Colonic mucosa (tissue), 4 donors: ENCODE measurements around the gene KIF3A. TPM values are rescaled to one million over a fixed set of nuclear protein-coding genes. Genes with fewer than 3 reads are reported as not detected.

Experiments
- DNase-seq: peaks from one replicate; pipeline ENCODE4 v3.0.0-alpha.2; 2020
- H3K27ac ChIP-seq: fragments of 200-600 bp; one replicate; pipeline ENCODE4 v1.8.0; 2021
- H3K27me3 ChIP-seq: fragments of 200-600 bp; one replicate; pipeline ENCODE4 v1.8.0; 2021
- H3K36me3 ChIP-seq: fragments of 200-600 bp; one replicate; pipeline ENCODE4 v1.8.0; 2021
- H3K4me1 ChIP-seq: fragments of 200-600 bp; one replicate; pipeline ENCODE4 v1.8.0; 2021; ENCODE audit warnings: mild to moderate bottlenecking
- H3K4me3 ChIP-seq: fragments of 200-600 bp; one replicate; pipeline ENCODE4 v1.8.0; 2021
- H3K9ac ChIP-seq, 2 donors: one replicate each; pipeline ENCODE4 v1.7.0; 2013; ENCODE audit warnings: control low read depth in 2 of 2, low read depth in 2 of 2, low read length in 2 of 2
- H3K9me3 ChIP-seq: fragments of 200-600 bp; one replicate; pipeline ENCODE4 v1.8.0; 2021
- intact Hi-C: fragments of 100-400 bp; cut with DNase I; formaldehyde crosslinking; loops from one replicate; pipeline ENCODE4 v1.14.1; 2022
- total RNA-seq, 2 donors: library from RNA; stranded (reverse); fragmentation: NEBNext Ultra II Directional in 1 of 2; extraction: Animal tissue kit (Norgen Biotek cat#: 25700) in 1 of 2; gene quantifications; one replicate each; pipeline ENCODE4 v1.2.1, GENCODE V29; 2021
- TF ChIP-seq, protein P1 (sequence below): fragments of 200-600 bp; IDR thresholded peaks from one replicate; pipeline ENCODE4 v1.8.0; 2022; ENCODE audit warnings: antibody characterized with exemption, mild to moderate bottlenecking
- donor health status: healthy.
- donor health status: DM: no; HTN: no; CAD: no.
- donor health status: DM: no; HTN: no; CAD: no.

Gene KIF3A
- total RNA-seq, 2 donors from 2014 or later: 4.0 to 5.2 TPM

GRCh38 chr5:132688536-132689339, 48.6 kb downstream of the KIF3A start:
- no peaks in the 10 kb centered on the region for H3K4me1 ChIP-seq
- no peaks in the 10 kb centered on the region for H3K36me3 ChIP-seq
- TF ChIP-seq, protein P1, sequence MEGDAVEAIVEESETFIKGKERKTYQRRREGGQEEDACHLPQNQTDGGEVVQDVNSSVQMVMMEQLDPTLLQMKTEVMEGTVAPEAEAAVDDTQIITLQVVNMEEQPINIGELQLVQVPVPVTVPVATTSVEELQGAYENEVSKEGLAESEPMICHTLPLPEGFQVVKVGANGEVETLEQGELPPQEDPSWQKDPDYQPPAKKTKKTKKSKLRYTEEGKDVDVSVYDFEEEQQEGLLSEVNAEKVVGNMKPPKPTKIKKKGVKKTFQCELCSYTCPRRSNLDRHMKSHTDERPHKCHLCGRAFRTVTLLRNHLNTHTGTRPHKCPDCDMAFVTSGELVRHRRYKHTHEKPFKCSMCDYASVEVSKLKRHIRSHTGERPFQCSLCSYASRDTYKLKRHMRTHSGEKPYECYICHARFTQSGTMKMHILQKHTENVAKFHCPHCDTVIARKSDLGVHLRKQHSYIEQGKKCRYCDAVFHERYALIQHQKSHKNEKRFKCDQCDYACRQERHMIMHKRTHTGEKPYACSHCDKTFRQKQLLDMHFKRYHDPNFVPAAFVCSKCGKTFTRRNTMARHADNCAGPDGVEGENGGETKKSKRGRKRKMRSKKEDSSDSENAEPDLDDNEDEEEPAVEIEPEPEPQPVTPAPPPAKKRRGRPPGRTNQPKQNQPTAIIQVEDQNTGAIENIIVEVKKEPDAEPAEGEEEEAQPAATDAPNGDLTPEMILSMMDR: no peak
- H3K4me3 ChIP-seq: no peak overlapping the region
- DNase-seq: no peak
- intact Hi-C loops: no loop called here
- H3K27ac ChIP-seq: no peak overlapping the region
- no peaks in the 10 kb centered on the region for H3K9me3 ChIP-seq
- no peak overlapping the region for H3K9ac ChIP-seq
- no peaks in the 10 kb centered on the region for H3K27me3 ChIP-seq

DNA sequence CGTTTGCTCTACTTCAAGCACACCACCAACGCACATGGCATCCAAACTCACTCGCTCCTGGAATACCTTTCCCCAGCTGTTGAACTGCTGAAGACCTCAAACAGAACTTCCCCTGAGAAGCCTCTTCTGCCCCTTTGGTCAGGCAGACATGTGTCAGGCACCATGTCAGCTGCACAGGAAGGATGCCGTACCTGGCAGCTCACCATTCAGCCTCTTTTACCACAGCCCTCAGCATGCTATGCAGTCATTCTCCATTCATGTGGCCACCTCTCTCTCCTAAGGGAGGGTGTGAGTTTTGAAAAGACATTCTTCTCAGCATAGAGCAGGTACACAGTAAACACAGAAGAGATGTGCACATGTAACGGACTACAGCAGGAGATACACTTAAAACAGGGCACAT, 49.4 kb downstream of the KIF3A start:
- Histone ChIP-seq H3K9me3 (no peaks in the 10 kb centered on the region), H3K36me3 (no peaks in the 10 kb centered on the region), H3K4me3 (no peak overlapping the region), H3K27me3 (no peaks in the 10 kb centered on the region), H3K4me1 (no peaks in the 10 kb centered on the region), H3K27ac (no peak overlapping the region), H3K9ac (no peak overlapping the region)
- intact Hi-C loops: no loop called here
- TF ChIP-seq, protein P1: no peak
- no peak for DNase-seq

GRCh38 chr5:132686193-132686592, 51.2 kb downstream of the KIF3A start:
- no peaks in the 10 kb centered on the region for H3K9me3 ChIP-seq
- no peak for DNase-seq
- no peak overlapping the region for H3K27ac ChIP-seq
- H3K27me3 ChIP-seq: no peaks in the 10 kb centered on the region
- TF ChIP-seq, protein P1: no peak
- H3K36me3 ChIP-seq: no peaks in the 10 kb centered on the region
- no peak overlapping the region for H3K9ac ChIP-seq
- no peaks in the 10 kb centered on the region for H3K4me1 ChIP-seq
- no peak overlapping the region for H3K4me3 ChIP-seq
- intact Hi-C loops: no loop called here

DNA sequence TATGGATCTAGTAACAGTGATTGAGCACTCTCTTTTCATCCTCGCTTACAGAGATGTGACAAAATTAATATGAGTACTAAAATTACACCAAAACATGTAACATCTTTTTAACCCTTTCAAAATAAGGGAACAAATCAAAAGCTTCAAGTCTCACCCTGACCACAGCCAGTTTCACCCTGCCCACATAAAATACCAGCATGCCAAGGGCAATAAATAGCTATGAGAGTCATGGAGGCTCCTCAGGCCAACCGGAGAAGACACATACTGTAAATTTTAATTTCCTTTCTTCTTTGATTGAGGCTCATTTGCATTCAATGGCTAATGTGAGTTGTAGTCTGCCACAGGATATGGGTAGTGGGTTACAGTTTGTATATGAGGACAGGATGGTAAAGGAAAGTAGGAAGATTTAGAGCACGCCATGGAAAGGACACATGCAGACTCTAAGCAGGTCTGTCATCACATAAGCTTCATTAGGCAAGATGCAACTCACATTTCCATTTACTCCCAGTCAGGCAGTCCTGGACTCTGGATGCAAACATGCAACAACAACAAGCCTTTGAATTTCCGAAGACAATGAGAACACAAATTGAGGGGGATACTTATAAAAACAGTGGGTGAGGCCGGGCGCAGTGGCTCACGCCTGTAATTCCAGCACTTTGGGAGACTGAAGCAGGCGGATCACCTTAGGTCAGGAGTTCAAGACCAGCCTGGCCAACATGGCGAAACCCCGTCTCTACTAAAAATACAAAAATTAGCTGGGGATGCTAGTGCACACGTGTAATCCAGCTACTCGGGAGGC, 52.2 kb downstream of the KIF3A start:
- no peaks in the 10 kb centered on the region for H3K4me1 ChIP-seq
- no peak overlapping the region for H3K9ac ChIP-seq
- no peaks in the 10 kb centered on the region for H3K27me3 ChIP-seq
- no peaks in the 10 kb centered on the region for H3K36me3 ChIP-seq
- H3K9me3 ChIP-seq: no peaks in the 10 kb centered on the region
- DNase-seq: no peak
- no peak overlapping the region for H3K27ac ChIP-seq
- no peak overlapping the region for H3K4me3 ChIP-seq
- TF ChIP-seq, protein P1: no peak
- intact Hi-C loops: no loop called here

- TF ChIP-seq, protein P1: no peak
- intact Hi-C loops: no loop called here
- H3K9ac ChIP-seq: no peak overlapping the region
- H3K4me1 ChIP-seq: no peaks in the 10 kb centered on the region
- H3K36me3 ChIP-seq: no peaks in the 10 kb centered on the region
- no peak overlapping the region for H3K27ac ChIP-seq
- no peaks in the 10 kb centered on the region for H3K9me3 ChIP-seq
- H3K27me3 ChIP-seq: no peaks in the 10 kb centered on the region
- no peak overlapping the region for H3K4me3 ChIP-seq
- DNase-seq: no peak
Observed at GRCh38 chr5:132684491-132684890, 52.9 kb downstream of the KIF3A start.
